Skeletal muscle tissue (tissue), 4 donors: ENCODE results near the gene CALD1. TPM values are rescaled to one million over a fixed set of nuclear protein-coding genes. Genes with fewer than 3 reads are reported as not detected.

ENCODE experiments used
- H3K27ac ChIP-seq: one replicate; pipeline ENCODE4 v1.7.0; 2013; ENCODE audit warnings: mild to moderate bottlenecking, low read depth, low read length, inconsistent platforms
- H3K27me3 ChIP-seq, 3 donors: one replicate each; pipeline ENCODE4 v1.7.0; 2013; ENCODE audit warnings: low read length in 3 of 3; ENCODE audit not compliant: control insufficient read depth in 3 of 3, insufficient read depth in 3 of 3
- H3K36me3 ChIP-seq, 3 donors: one replicate each; pipeline ENCODE4 v1.7.0; 2013; ENCODE audit warnings: low read length in 3 of 3; ENCODE audit not compliant: control insufficient read depth in 3 of 3, insufficient read depth in 3 of 3
- H3K4me1 ChIP-seq, 3 donors: one replicate each; pipeline ENCODE4 v1.7.0; 2013; ENCODE audit warnings: low read length in 3 of 3, mild to moderate bottlenecking in 3 of 3; ENCODE audit not compliant: control insufficient read depth in 3 of 3, insufficient read depth in 3 of 3
- H3K4me3 ChIP-seq, 3 donors: one replicate each; pipeline ENCODE4 v1.7.0; 2013; ENCODE audit warnings: low read length in 3 of 3
- H3K9ac ChIP-seq, 3 donors: one replicate each; pipeline ENCODE4 v1.7.0; 2013; ENCODE audit warnings: low read length in 3 of 3, mild to moderate bottlenecking in 3 of 3, moderate library complexity in 2 of 3, low read depth in 1 of 3
- H3K9me3 ChIP-seq, 3 donors: one replicate each; pipeline ENCODE4 v1.7.0; 2013; ENCODE audit warnings: low read length in 3 of 3; ENCODE audit not compliant: control insufficient read depth in 3 of 3
- total RNA-seq: library from RNA; depleted of rRNA; stranded (reverse); fragments of >200 nt; gene quantifications from one replicate; pipeline ENCODE4 v1.2.3, GENCODE V29; 2014
- donor health status: Osteomylitis.

CALD1 gene
- total RNA-seq, 1 donor from 2014 or later = 89.8 TPM

DNA sequence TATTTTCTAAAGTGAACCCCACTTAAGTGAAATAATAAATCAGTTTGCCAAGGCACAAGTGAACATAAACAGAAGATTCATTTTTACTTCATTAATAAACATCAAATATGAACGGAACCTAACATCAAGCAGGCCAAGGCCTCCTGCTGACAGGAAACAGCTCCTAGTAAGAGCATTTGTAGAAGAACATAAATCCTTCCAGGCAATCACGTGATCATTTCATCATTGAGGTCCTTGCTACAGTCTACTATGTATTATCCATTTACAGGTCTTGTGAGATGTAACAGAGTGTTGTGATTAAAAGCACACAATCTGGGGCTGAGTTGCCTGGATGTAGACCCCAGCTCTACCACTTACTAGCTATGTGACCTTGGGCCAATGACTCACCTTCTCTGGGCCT lies 70.6 kb downstream of the CALD1 start:
- H3K27ac ChIP-seq = no peak overlapping the region
- peaks cover 0 to 1% (median 0%) of the 10 kb centered on the region in 3 donors for H3K9me3 ChIP-seq

DNA sequence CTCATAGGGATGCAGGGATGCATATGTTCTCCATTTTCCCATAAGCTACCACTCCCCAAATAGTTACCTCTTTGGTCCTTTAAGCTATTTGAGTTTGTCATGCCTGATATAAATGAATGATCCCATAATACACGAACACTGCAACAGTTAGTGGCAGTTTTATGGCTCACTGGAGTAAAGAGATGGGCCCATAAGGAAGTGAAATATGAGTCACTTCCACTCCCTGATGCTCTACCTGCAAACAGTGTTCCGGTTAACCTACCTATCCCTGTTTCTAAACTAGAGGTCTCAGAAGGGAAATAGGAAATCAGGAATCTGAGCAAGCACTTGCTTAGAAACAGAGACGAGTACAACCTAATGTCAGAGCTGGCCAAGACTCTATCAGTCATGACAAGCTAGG lies 71.7 kb downstream of the CALD1 start:
- Histone ChIP-seq H3K4me1 (peaks cover 13 to 17% (median 14%) of the 10 kb centered on the region in 3 donors), H3K27ac (no peak overlapping the region), H3K9ac (no peak overlapping the region), H3K27me3 (no peaks in the 10 kb centered on the region), H3K36me3 (peaks cover 0 to 2% (median 0%) of the 10 kb centered on the region in 3 donors), H3K4me3 (no peak overlapping the region), H3K9me3 (peaks cover 0 to 1% (median 0%) of the 10 kb centered on the region in 3 donors)

More for the DNA sequence above, 70.6 kb downstream of the CALD1 start:
- no peak overlapping the region for H3K9ac ChIP-seq
- no peaks in the 10 kb centered on the region for H3K27me3 ChIP-seq
- H3K36me3 ChIP-seq = peaks cover 0 to 2% (median 0%) of the 10 kb centered on the region in 3 donors
- H3K4me1 ChIP-seq = peaks cover 6 to 8% (median 7%) of the 10 kb centered on the region in 3 donors
- H3K4me3 ChIP-seq = no peak overlapping the region

DNA sequence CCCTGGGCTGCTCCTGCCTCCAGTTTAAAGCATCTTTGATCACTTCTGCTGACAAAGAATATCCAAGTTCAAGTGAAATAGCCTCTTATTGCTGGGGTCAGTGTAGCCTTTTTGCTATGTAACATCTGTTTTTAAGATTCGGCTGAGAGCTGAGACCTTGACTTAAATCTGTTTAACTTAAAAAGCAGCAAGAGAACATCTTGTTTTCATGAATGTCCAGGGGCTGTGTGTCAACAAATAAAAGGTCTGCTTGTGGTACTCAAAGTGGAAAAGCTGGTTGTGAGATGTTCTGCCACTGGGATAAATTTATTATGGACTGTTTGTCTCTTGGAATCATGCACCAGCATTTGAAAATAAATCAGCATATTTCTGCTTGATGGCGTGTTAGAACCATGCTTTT lies 73.2 kb downstream of the CALD1 start:
- Histone ChIP-seq H3K4me3 (no peak overlapping the region), H3K4me1 (peaks cover 9 to 19% (median 14%) of the 10 kb centered on the region in 3 donors), H3K9ac (no peak overlapping the region), H3K27me3 (no peaks in the 10 kb centered on the region), H3K36me3 (peaks cover 0 to 2% (median 0%) of the 10 kb centered on the region in 3 donors), H3K27ac (no peak overlapping the region), H3K9me3 (peaks cover 0 to 1% (median 0%) of the 10 kb centered on the region in 3 donors)

DNA sequence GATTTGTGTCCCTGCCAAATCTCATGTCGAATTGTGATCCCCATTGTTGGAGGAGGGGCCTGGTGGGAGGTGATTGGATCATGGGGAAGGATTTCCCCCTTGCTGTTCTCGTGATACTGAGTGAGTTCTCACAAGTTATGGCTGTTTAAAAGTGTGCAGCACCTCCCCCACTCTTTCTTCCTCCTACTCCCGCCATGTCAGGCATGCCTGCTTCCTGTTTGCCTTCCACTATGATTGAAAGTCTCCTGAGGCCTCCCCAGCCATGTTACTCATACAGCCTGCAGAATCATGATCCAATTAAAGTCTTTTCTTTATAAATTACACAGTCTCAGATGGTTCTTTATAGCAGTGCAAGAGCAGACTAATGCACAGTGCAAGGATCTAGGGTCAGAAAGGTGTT lies 75.4 kb downstream of the CALD1 start:
- Histone ChIP-seq H3K4me1 (peaks cover 8 to 19% (median 12%) of the 10 kb centered on the region in 3 donors), H3K36me3 (peaks cover 0 to 2% (median 0%) of the 10 kb centered on the region in 3 donors), H3K4me3 (no peak overlapping the region), H3K9me3 (peaks cover 0 to 1% (median 0%) of the 10 kb centered on the region in 3 donors), H3K27me3 (no peaks in the 10 kb centered on the region), H3K9ac (no peak overlapping the region), H3K27ac (peak overlapping the region; percentile 29)

DNA sequence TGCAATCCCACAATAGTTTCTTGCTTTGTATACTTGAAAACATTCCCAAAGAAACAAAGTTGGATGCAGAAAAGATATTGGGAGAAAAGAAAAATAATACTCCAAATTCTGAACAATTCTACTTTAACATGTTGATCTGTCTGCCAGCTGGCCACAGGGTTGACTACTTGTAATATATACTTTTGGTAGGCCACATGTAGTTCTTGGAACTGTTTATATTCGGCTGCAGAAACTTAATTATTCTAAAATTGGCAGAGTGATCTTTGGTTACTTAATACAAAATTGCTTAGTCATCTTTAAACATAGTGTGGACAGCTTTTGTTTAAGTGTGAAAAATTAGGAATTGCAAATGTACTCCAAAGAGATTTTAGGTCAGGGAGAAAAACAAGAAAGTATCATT lies 76.0 kb downstream of the CALD1 start:
- Histone ChIP-seq H3K4me3 (no peak overlapping the region), H3K36me3 (peaks cover 0 to 2% (median 0%) of the 10 kb centered on the region in 3 donors), H3K9ac (no peak overlapping the region), H3K27ac (peak overlapping the region; percentile 14), H3K4me1 (peaks cover 8 to 19% (median 12%) of the 10 kb centered on the region in 3 donors), H3K27me3 (no peaks in the 10 kb centered on the region), H3K9me3 (peaks cover 0 to 1% (median 0%) of the 10 kb centered on the region in 3 donors)

DNA sequence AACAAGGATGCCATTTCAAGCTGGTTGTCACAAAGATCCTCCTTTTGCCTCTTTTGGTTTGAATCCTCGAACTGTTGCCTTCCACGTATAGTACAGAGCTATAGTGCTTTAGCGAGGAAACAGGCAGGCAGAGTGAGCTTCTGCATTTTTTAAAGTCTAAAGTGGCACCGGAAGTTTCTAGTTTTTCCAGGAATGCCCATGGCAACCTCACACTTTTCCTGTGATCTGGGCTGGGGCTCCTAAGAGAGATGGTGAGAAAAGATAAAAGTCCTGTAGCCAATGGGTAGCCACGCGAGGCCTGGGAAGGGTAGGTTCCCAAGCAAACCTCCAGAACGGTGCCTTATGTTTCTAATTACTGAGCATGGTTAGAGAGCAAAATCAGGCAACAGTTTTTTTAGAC lies 76.7 kb downstream of the CALD1 start:
- peaks cover 8 to 19% (median 12%) of the 10 kb centered on the region in 3 donors for H3K4me1 ChIP-seq
- H3K9ac ChIP-seq = no peak overlapping the region

DNA sequence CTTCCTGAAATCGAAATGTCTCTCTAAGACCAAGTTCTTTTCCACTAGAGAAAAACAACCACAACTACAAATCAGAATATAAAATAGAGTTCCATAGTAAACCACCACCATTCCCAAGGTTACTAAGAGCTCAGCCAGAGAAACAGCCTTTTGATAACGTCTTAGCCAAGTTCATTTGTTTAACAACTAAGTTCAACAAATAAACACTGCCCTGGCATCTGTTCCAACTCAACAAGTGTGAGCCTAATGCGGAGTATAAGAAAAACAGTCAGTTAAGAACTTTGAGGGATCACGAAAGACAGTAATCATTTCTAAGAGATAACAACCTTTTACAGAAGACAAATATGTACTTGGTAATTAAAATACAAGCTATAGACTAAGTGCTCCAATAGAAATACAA lies 77.3 kb downstream of the CALD1 start:
- Histone ChIP-seq H3K9me3 (no peaks in the 10 kb centered on the region), H3K27ac (peak overlapping the region; percentile 14), H3K27me3 (no peaks in the 10 kb centered on the region), H3K4me3 (no peak overlapping the region), H3K4me1 (peaks cover 8 to 19% (median 12%) of the 10 kb centered on the region in 3 donors), H3K36me3 (no peaks in the 10 kb centered on the region), H3K9ac (no peak overlapping the region)

More for the DNA sequence above, 76.7 kb downstream of the CALD1 start:
- Histone ChIP-seq H3K27ac (peak overlapping the region; percentile 14), H3K9me3 (no peaks in the 10 kb centered on the region), H3K27me3 (no peaks in the 10 kb centered on the region), H3K4me3 (no peak overlapping the region), H3K36me3 (no peaks in the 10 kb centered on the region)

DNA sequence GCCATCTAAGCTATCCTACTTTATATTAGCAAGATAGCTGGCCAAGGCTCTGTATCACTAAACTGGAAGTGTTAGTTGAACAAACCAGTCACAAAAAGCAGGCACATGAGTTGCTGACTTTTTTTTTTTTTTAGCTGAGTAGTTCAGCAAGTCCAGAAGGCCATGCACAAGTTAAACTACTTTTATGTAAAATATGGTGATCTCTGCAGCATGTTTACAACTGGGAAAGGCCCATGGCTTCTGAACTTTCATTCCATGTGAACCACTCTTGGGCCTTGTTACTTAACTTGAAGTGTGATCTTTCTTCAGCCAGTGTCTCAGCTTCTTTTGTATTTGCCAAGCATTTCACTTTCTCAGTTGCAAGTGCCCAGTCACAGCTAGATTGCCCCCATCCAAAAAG lies 78.5 kb downstream of the CALD1 start:
- no peaks in the 10 kb centered on the region for H3K36me3 ChIP-seq
- no peak overlapping the region for H3K4me3 ChIP-seq
- H3K4me1 ChIP-seq = peaks cover 8 to 19% (median 12%) of the 10 kb centered on the region in 3 donors
- no peaks in the 10 kb centered on the region for H3K27me3 ChIP-seq
- H3K9me3 ChIP-seq = no peaks in the 10 kb centered on the region
- H3K9ac ChIP-seq = no peak overlapping the region
- no peak overlapping the region for H3K27ac ChIP-seq

DNA sequence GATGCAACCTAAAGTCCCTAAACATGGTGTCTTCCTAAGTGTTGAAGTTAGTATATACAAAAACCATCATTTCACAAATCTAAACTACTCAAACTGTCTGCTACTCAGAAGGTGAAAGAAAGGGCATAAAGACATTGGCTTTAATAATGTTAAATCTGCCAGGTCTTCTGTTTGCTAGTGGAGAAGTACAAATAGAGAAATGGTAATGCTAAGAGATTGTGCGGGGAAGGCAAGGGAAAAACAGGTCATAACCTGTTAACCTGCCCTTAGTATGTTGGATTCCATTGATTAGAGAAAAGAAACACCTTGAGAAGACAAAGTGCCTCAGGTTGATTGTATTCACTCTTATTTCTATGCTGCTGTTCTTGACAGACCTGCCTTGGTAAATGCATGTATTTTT lies 80.3 kb downstream of the CALD1 start:
- Histone ChIP-seq H3K9me3 (no peaks in the 10 kb centered on the region), H3K4me3 (peak overlapping the region in 1 of 3 donors; percentile 6), H3K9ac (no peak overlapping the region), H3K4me1 (peaks cover 5 to 16% (median 14%) of the 10 kb centered on the region in 3 donors), H3K27ac (no peak overlapping the region), H3K36me3 (no peaks in the 10 kb centered on the region), H3K27me3 (no peaks in the 10 kb centered on the region)

DNA sequence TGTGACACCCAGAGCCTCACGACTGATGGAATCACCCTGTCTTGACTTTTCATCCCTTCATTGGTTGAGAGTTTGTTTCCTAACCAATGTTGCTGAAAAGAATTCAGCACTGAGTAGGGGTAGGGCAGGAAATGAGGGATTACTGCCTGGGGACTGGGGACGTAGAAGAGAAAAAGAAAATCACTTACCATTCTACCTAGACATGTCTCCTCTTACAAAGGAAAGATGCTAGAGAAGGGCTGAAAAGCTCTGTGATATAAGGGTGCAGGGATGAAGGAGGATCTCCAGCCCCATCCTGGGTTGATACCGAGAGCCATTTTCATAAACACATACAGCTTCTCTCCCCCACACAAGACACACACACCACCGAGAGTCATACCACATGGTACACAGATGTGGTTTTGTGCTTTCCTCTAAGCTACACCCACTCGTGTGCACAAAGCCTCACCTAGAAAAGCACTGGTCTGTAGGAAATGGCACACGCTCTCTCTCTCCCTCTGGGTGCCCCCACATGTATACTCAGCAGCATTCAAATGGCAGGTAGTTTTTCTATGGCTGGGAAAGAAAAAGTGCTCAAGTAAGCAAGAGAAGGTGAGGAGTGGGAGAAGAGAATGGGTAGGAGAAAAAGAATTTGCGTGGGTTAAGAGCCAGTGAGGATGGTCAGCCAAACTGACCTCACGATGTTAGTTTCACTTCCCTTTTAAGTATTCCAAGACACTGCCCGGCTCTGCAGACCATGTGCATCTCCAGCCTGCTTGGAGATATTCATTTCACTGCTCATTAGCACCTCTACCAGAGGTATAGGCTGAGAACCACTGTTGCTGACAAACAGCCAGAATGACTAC lies 85.8 kb downstream of the CALD1 start:
- Histone ChIP-seq H3K9ac (no peak overlapping the region), H3K4me3 (peak overlapping the region; percentile 33 to 56 (median 37))

More for the DNA sequence above, 85.8 kb downstream of the CALD1 start:
- Histone ChIP-seq H3K9me3 (no peaks in the 10 kb centered on the region), H3K36me3 (peaks cover 0 to 7% (median 0%) of the 10 kb centered on the region in 3 donors), H3K27me3 (no peaks in the 10 kb centered on the region), H3K4me1 (peaks cover 6 to 16% (median 7%) of the 10 kb centered on the region in 3 donors), H3K27ac (peak overlapping the region; percentile 43)
